Prostate gland (tissue), 2 donors: ENCODE data around the gene CLDN20. TPM values are rescaled to one million over a fixed set of nuclear protein-coding genes. Genes with fewer than 3 reads are reported as not detected.

ENCODE experiments used
- total RNA-seq, 2 donors: library from RNA; depleted of rRNA; stranded (reverse); fragments of >200 nt; gene quantifications; one replicate each; pipeline ENCODE4 v1.1.0, GENCODE V29; 2016

The CLDN20 gene
- total RNA-seq, 2 donors from 2014 or later, result not detected

Other genes starting within 250 kb of the CLDN20 start
- gene TFB1M, start 50.5 kb downstream of the CLDN20 start, total RNA-seq, result 10 to 100 TPM; 10.7 to 14.1 TPM
- not detected for gene NOX3, start 191.8 kb downstream of the CLDN20 start, total RNA-seq